Memory B cell (primary cell): ENCODE measurements around the gene SOX30.

Source experiments
- ATAC-seq: fragments of 150-1000 bp; cut with Tn5 transposase; 2 replicates; pipeline ENCODE4 v1.10.0; 2021; ENCODE audit warnings: low read depth, mild to moderate bottlenecking, moderate library complexity
- DNase-seq, 2 donors: peaks; one replicate each; pipeline ENCODE4 v3.0.0; 2022; ENCODE audit warnings: low spot score in 2 of 2
- H3K27ac Mint-ChIP-seq: one replicate; pipeline ENCODE4 v1.8.0; 2022; ENCODE audit warnings: mild to moderate bottlenecking, moderate library complexity, mixed read lengths
- H3K27me3 Mint-ChIP-seq: one replicate; pipeline ENCODE4 v1.8.0; 2022; ENCODE audit warnings: mixed read lengths
- H3K36me3 Mint-ChIP-seq: one replicate; pipeline ENCODE4 v1.8.0; 2022; ENCODE audit warnings: mild to moderate bottlenecking, mixed read lengths
- H3K4me1 Mint-ChIP-seq: one replicate; pipeline ENCODE4 v1.8.0; 2022; ENCODE audit warnings: mixed read lengths
- H3K4me3 Mint-ChIP-seq: one replicate; pipeline ENCODE4 v1.8.0; 2022; ENCODE audit warnings: mild to moderate bottlenecking, moderate library complexity, mixed read lengths
- H3K9me3 Mint-ChIP-seq: one replicate; pipeline ENCODE4 v1.8.0; 2022; ENCODE audit warnings: mixed read lengths

Gene SOX30

GRCh38 chr5:157590478-157590877 is 61.8 kb downstream of the SOX30 start:
- Mint-ChIP-seq H3K9me3 (peaks cover 5% of the 10 kb centered on the region), H3K4me1 (peaks cover 37% of the 10 kb centered on the region), H3K27ac (no peak overlapping the region), H3K27me3 (no peaks in the 10 kb centered on the region), H3K4me3 (no peak overlapping the region), H3K36me3 (peaks cover 5% of the 10 kb centered on the region)
- DNase-seq (no peak), ATAC-seq (no peak)

GRCh38 chr5:157584628-157585027 is 67.6 kb downstream of the SOX30 start:
- no peak for ATAC-seq
- DNase-seq, result no peak
- Mint-ChIP-seq H3K27me3 (no peaks in the 10 kb centered on the region), H3K27ac (peak overlapping the region; percentile 71), H3K4me1 (peaks cover 34% of the 10 kb centered on the region), H3K4me3 (no peak overlapping the region), H3K36me3 (no peaks in the 10 kb centered on the region), H3K9me3 (no peaks in the 10 kb centered on the region)

- H3K27ac Mint-ChIP-seq, result peak overlapping the region; percentile 90
- DNase-seq (no peak), ATAC-seq (peak; percentile 82)
- H3K9me3 Mint-ChIP-seq, result no peaks in the 10 kb centered on the region
- no peaks in the 10 kb centered on the region for H3K36me3 Mint-ChIP-seq
- peak overlapping the region; percentile 10 for H3K4me3 Mint-ChIP-seq
- no peaks in the 10 kb centered on the region for H3K27me3 Mint-ChIP-seq
- peaks cover 42% of the 10 kb centered on the region for H3K4me1 Mint-ChIP-seq
These were observed 69.3 kb downstream of the SOX30 start for GRCh38 chr5:157582731-157583620.

GRCh38 chr5:157581901-157582300 is 70.3 kb downstream of the SOX30 start:
- no peak for ATAC-seq
- no peaks in the 10 kb centered on the region for H3K27me3 Mint-ChIP-seq
- H3K27ac Mint-ChIP-seq, result peak overlapping the region; percentile 72
- DNase-seq, result no peak
- peak overlapping the region; percentile 9 for H3K4me3 Mint-ChIP-seq
- peaks cover 48% of the 10 kb centered on the region for H3K4me1 Mint-ChIP-seq
- H3K36me3 Mint-ChIP-seq, result no peaks in the 10 kb centered on the region
- no peaks in the 10 kb centered on the region for H3K9me3 Mint-ChIP-seq

GRCh38 chr5:157578079-157578780 is 74.0 kb downstream of the SOX30 start:
- Mint-ChIP-seq H3K27me3 (no peaks in the 10 kb centered on the region), H3K4me3 (no peak overlapping the region), H3K36me3 (peaks cover 11% of the 10 kb centered on the region), H3K27ac (peak overlapping the region; percentile 6), H3K4me1 (peaks cover 57% of the 10 kb centered on the region), H3K9me3 (no peaks in the 10 kb centered on the region)
- ATAC-seq, result no peak
- no peak for DNase-seq

- Mint-ChIP-seq H3K27ac (peak overlapping the region; percentile 48), H3K36me3 (peaks cover 13% of the 10 kb centered on the region), H3K4me3 (peak overlapping the region; percentile 41), H3K27me3 (no peaks in the 10 kb centered on the region), H3K9me3 (no peaks in the 10 kb centered on the region), H3K4me1 (peaks cover 53% of the 10 kb centered on the region)
- ATAC-seq (no peak), DNase-seq (no peak)
These were observed 75.6 kb downstream of the SOX30 start for GRCh38 chr5:157576678-157577077.
